ENCODE data around the gene OGA.

- TF ChIP-seq CTCF (IDR thresholded peaks at IDR 0.05; ENCODE audit: low read depth, low read length, poor library complexity, severe bottlenecking) (no peak), EZH2phosphoT487 (IDR thresholded peaks at IDR 0.05; ENCODE audit: borderline replicate concordance, low read length) (no peak)
These were observed 809 bp upstream of the OGA start for GRCh38 chr10:101818872-101819633.

All from DOHH2 (cell line).